NCI-H1417 treated with DMSO at 0.1 percent for 48 hours (cell line): ENCODE results near the gene TRPM8.
"Not testable (repeated sequence)": the region's sequence is repeated elsewhere in the genome, so short reads cannot be mapped to it uniquely, and the experiment has no call there.

Experiments
- DNase-seq: peaks from one replicate; lab custom pipeline; 2025; lab: John Stamatoyannopoulos, UW

TRPM8 gene

GRCh38 chr2:233917116-233917515 lies at the start of gene TRPM8:
Gene TRPM8, plus strand, starts transcription at chr2:233917373. Its CDS starts 9,165 bp downstream, at chr2:233926538.
- no peak for DNase-seq

GRCh38 chr2:233867993-233868532 lies 49.1 kb upstream of the TRPM8 start, which contains the start of gene MSL3B:
Gene MSL3B, minus strand, starts transcription at chr2:233868386.
- no peak for DNase-seq

- no peak for DNase-seq
Measured at GRCh38 chr2:233871432-233871831, 45.7 kb upstream of the TRPM8 start.

GRCh38 chr2:233872125-233872524 lies 45.0 kb upstream of the TRPM8 start:
- not testable (repeated sequence) for DNase-seq

- DNase-seq: no peak
Measured at GRCh38 chr2:233882353-233882752, 34.8 kb upstream of the TRPM8 start.

GRCh38 chr2:233892793-233893192 lies 24.4 kb upstream of the TRPM8 start:
- DNase-seq: no peak

- not testable (repeated sequence) for DNase-seq
Measured at GRCh38 chr2:233896253-233896652, 20.9 kb upstream of the TRPM8 start.

- DNase-seq: no peak
Measured at GRCh38 chr2:233901367-233901766, 15.8 kb upstream of the TRPM8 start.

- no peak for DNase-seq
Measured at GRCh38 chr2:233901884-233902283, 15.3 kb upstream of the TRPM8 start.

- no peak for DNase-seq
Measured at GRCh38 chr2:233905945-233906344, 11.2 kb upstream of the TRPM8 start.

- DNase-seq: no peak
Measured at GRCh38 chr2:233907627-233908026, 9.5 kb upstream of the TRPM8 start.

GRCh38 chr2:233912691-233913423 lies 4.3 kb upstream of the TRPM8 start:
- DNase-seq: no peak

- no peak for DNase-seq
Measured at GRCh38 chr2:233915128-233915527, 2.0 kb upstream of the TRPM8 start.

GRCh38 chr2:233919319-233919718 lies 2.1 kb downstream of the TRPM8 start:
- no peak for DNase-seq

- no peak for DNase-seq
Measured at GRCh38 chr2:233919938-233920337, 2.8 kb downstream of the TRPM8 start.

GRCh38 chr2:233922471-233922870 lies 5.3 kb downstream of the TRPM8 start:
- DNase-seq: no peak

- DNase-seq: no peak
Measured at GRCh38 chr2:233925402-233925801, 8.2 kb downstream of the TRPM8 start.

- no peak for DNase-seq
Measured at GRCh38 chr2:233926806-233927205, 9.6 kb downstream of the TRPM8 start.

- no peak for DNase-seq
Measured at GRCh38 chr2:233928594-233929351, 11.6 kb downstream of the TRPM8 start.

- no peak for DNase-seq
Measured at GRCh38 chr2:233929352-233930022, 12.3 kb downstream of the TRPM8 start.

GRCh38 chr2:233934524-233934923 lies 17.4 kb downstream of the TRPM8 start:
- no peak for DNase-seq

- no peak for DNase-seq
Measured at GRCh38 chr2:233935426-233935825, 18.3 kb downstream of the TRPM8 start.
